HL-60/S4 (cell line): ENCODE measurements around the gene RELB.
"Not testable (repeated sequence)": the region's sequence is repeated elsewhere in the genome, so short reads cannot be mapped to it uniquely, and the experiment has no call there.

Experiments
- in situ Hi-C: fragments of 300-500 bp; cut with MboI; formaldehyde crosslinking; loops from 2 replicates; pipeline ENCODE4 v1.14.3; 2022; ENCODE audit warnings: low sequenced_read_pairs

RELB gene

GRCh38 chr19:44985445-44985844 is 15.8 kb upstream of the RELB start:
- in situ Hi-C loops, result no loop called here

- in situ Hi-C loops, result no loop called here
These were observed 14.9 kb upstream of the RELB start for GRCh38 chr19:44986389-44986788.

GRCh38 chr19:44987148-44987675 is 14.1 kb upstream of the RELB start:
- in situ Hi-C loops, result no loop called here

GRCh38 chr19:44988273-44988672 is 13.0 kb upstream of the RELB start:
- in situ Hi-C loops, result no loop called here

GRCh38 chr19:44988896-44989556 is 12.2 kb upstream of the RELB start:
- in situ Hi-C loops, result no loop called here

- in situ Hi-C loops, result no loop called here
These were observed 10.8 kb upstream of the RELB start for GRCh38 chr19:44990459-44990858.

GRCh38 chr19:44990966-44991365 is 10.3 kb upstream of the RELB start:
- in situ Hi-C loops, result no loop called here

GRCh38 chr19:44992336-44993163 is 8.7 kb upstream of the RELB start:
- in situ Hi-C loops, result no loop called here

GRCh38 chr19:44993526-44993925 is 7.7 kb upstream of the RELB start:
- in situ Hi-C loops, result no loop called here

- in situ Hi-C loops, result no loop called here
These were observed 7.2 kb upstream of the RELB start for GRCh38 chr19:44993926-44994537.

- in situ Hi-C loops, result no loop called here
These were observed 3.2 kb upstream of the RELB start for GRCh38 chr19:44998025-44998424.

GRCh38 chr19:44999131-44999925 is 1.9 kb upstream of the RELB start:
- in situ Hi-C loops, result not testable (repeated sequence)

GRCh38 chr19:45000665-45001064 is 599 bp upstream of the RELB start:
- in situ Hi-C loops, result not testable (repeated sequence)

- in situ Hi-C loops, result no loop called here
These were observed 2.2 kb downstream of the RELB start for GRCh38 chr19:45003485-45003884.

GRCh38 chr19:45005787-45006186 is 4.5 kb downstream of the RELB start:
- in situ Hi-C loops, result no loop called here

GRCh38 chr19:45008552-45008951 is 7.3 kb downstream of the RELB start:
- in situ Hi-C loops, result no loop called here

- in situ Hi-C loops, result no loop called here
These were observed 8.5 kb downstream of the RELB start for GRCh38 chr19:45009625-45010255.

- in situ Hi-C loops, result no loop called here
These were observed 9.0 kb downstream of the RELB start for GRCh38 chr19:45010306-45010705.

- in situ Hi-C loops, result no loop called here
These were observed 10.7 kb downstream of the RELB start for GRCh38 chr19:45011959-45012358.
